Mesenchymal stem cell (in vitro differentiated cells and primary cell): ENCODE measurements around the gene UBR3.
"Not testable (repeated sequence)": the region's sequence is repeated elsewhere in the genome, so short reads cannot be mapped to it uniquely, and the experiment has no call there.

ENCODE experiments used
- DNase-seq: peaks from one replicate; pipeline ENCODE4 v3.0.0-alpha.2; 2013
- H2AFZ ChIP-seq: one replicate; pipeline ENCODE4 v1.6.1; 2013; ENCODE audit warnings: low read depth, mild to moderate bottlenecking, control low read depth, inconsistent platforms, low read length, moderate library complexity
- H2AK5ac ChIP-seq: 2 replicates; pipeline ENCODE4 v1.6.1; 2013; ENCODE audit warnings: low read length, moderate library complexity, mild to moderate bottlenecking, inconsistent platforms; ENCODE audit not compliant: severe bottlenecking
- H2BK120ac ChIP-seq: one replicate; pipeline ENCODE4 v1.6.1; 2013; ENCODE audit warnings: low read depth, mild to moderate bottlenecking, inconsistent platforms, low read length, moderate library complexity
- H2BK12ac ChIP-seq, 2 experiments: one replicate each; pipeline ENCODE4 v1.6.1; 2013; ENCODE audit warnings: inconsistent platforms in 2 of 2, low read length in 2 of 2, mild to moderate bottlenecking in 2 of 2, moderate library complexity in 2 of 2, control low read depth in 1 of 2
- H2BK15ac ChIP-seq: one replicate; pipeline ENCODE4 v1.6.1; 2013; ENCODE audit warnings: mild to moderate bottlenecking, low read depth, inconsistent platforms; ENCODE audit not compliant: poor library complexity, severe bottlenecking
- H2BK5ac ChIP-seq: 2 replicates; pipeline ENCODE4 v1.6.1; 2013; ENCODE audit warnings: low read depth, mild to moderate bottlenecking, low read length, control low read depth, inconsistent platforms; ENCODE audit not compliant: poor library complexity, severe bottlenecking
- H3K14ac ChIP-seq, 2 experiments: one replicate each; pipeline ENCODE4 v1.6.1; 2013; ENCODE audit warnings: inconsistent platforms in 2 of 2, low read length in 2 of 2, control low read depth in 1 of 2, mild to moderate bottlenecking in 1 of 2, moderate library complexity in 1 of 2
- H3K18ac ChIP-seq, 2 experiments: one replicate each; pipeline ENCODE4 v1.6.1; 2013; ENCODE audit warnings: inconsistent platforms in 2 of 2, low read length in 2 of 2, control low read depth in 1 of 2, low read depth in 1 of 2, mild to moderate bottlenecking in 1 of 2
- H3K23ac ChIP-seq, 2 experiments: one replicate each; pipeline ENCODE4 v1.6.1; 2013; ENCODE audit warnings: inconsistent platforms in 2 of 2, low read length in 2 of 2, mild to moderate bottlenecking in 2 of 2, moderate library complexity in 2 of 2, control low read depth in 1 of 2
- H3K27ac ChIP-seq: 2 replicates; pipeline ENCODE4 v1.5.1; 2013; ENCODE audit warnings: mild to moderate bottlenecking, moderate library complexity, low read length, control low read depth, inconsistent platforms; ENCODE audit not compliant: poor library complexity, severe bottlenecking
- H3K27me3 ChIP-seq, 2 experiments: 2 replicates each; pipeline versions ENCODE4 v1.6.1 to v1.7.0; 2013; ENCODE audit warnings: low read length in 2 of 2, mild to moderate bottlenecking in 2 of 2, moderate library complexity in 2 of 2, control low read depth in 1 of 2, inconsistent platforms in 1 of 2; ENCODE audit not compliant: control insufficient read depth in 1 of 2, insufficient read depth in 1 of 2
- H3K36me3 ChIP-seq, 2 experiments: 2 replicates each; pipeline versions ENCODE4 v1.6.1 to v1.7.0; 2013; ENCODE audit warnings: low read length in 2 of 2, control low read depth in 1 of 2, inconsistent platforms in 1 of 2, low read depth in 1 of 2, mild to moderate bottlenecking in 1 of 2; ENCODE audit not compliant: insufficient read depth in 2 of 2, control insufficient read depth in 1 of 2
- H3K4ac ChIP-seq, 2 experiments: one replicate each; pipeline ENCODE4 v1.6.1; 2013; ENCODE audit warnings: inconsistent platforms in 2 of 2, low read length in 2 of 2, mild to moderate bottlenecking in 2 of 2, moderate library complexity in 2 of 2, control low read depth in 1 of 2, low read depth in 1 of 2
- H3K4me1 ChIP-seq: 2 replicates; pipeline ENCODE4 v1.6.1; 2013; ENCODE audit warnings: low read depth, low read length, control low read depth; ENCODE audit not compliant: control insufficient read depth, insufficient read depth
- H3K4me2 ChIP-seq: 2 replicates; pipeline ENCODE4 v1.6.1; 2013; ENCODE audit warnings: low read length, mild to moderate bottlenecking, inconsistent platforms; ENCODE audit not compliant: poor library complexity, severe bottlenecking
- H3K4me3 ChIP-seq, 2 experiments: 2 replicates each; pipeline versions ENCODE4 v1.5.1 to v1.7.0; 2013; ENCODE audit warnings: low read length in 2 of 2, mild to moderate bottlenecking in 2 of 2, control low read depth in 1 of 2, low read depth in 1 of 2; ENCODE audit not compliant: insufficient read depth in 1 of 2
- H3K79me1 ChIP-seq: replicated peaks from 2 replicates; pipeline ENCODE4 v1.6.1; 2013; ENCODE audit warnings: mild to moderate bottlenecking, control low read depth, low read length, inconsistent platforms; ENCODE audit not compliant: poor library complexity, severe bottlenecking
- H3K9ac ChIP-seq: 2 replicates; pipeline ENCODE4 v1.7.0; 2013; ENCODE audit warnings: mild to moderate bottlenecking, low read length, moderate library complexity
- H3K9me3 ChIP-seq: 2 replicates; pipeline ENCODE4 v1.7.0; 2013; ENCODE audit warnings: mild to moderate bottlenecking, low read length; ENCODE audit not compliant: control insufficient read depth
- H4K8ac ChIP-seq: one replicate; pipeline ENCODE4 v1.6.1; 2013; ENCODE audit warnings: inconsistent platforms, mild to moderate bottlenecking, low read length, moderate library complexity
- H4K91ac ChIP-seq: one replicate; pipeline ENCODE4 v1.6.1; 2013; ENCODE audit warnings: mild to moderate bottlenecking, low read length, inconsistent platforms
- WGBS: methylation state at CpG from one replicate; pipeline ENCODE4 v1.1.7; 2013; ENCODE audit warnings: mixed read lengths; 5-methylcytosine and 5-hydroxymethylcytosine counted together

Gene UBR3

GRCh38 chr2:169860149-169860548 is 32.9 kb downstream of the UBR3 start:
- Histone ChIP-seq H2BK15ac (no peak overlapping the region), H3K14ac (no peak overlapping the region), H3K18ac (no peak overlapping the region), H3K4me1 (no peaks in the 10 kb centered on the region), H3K27ac (no peak overlapping the region), H3K9me3 (no peaks in the 10 kb centered on the region), H3K9ac (no peak overlapping the region), H2BK5ac (no peak overlapping the region), H3K4me2 (no peak overlapping the region), H3K27me3 (no peaks in the 10 kb centered on the region), H2AK5ac (no peak overlapping the region), H2AFZ (no peak overlapping the region), H3K4me3 (no peak overlapping the region), H3K36me3 (no peaks in the 10 kb centered on the region), H4K91ac (no peak overlapping the region), H2BK12ac (no peak overlapping the region), H4K8ac (no peak overlapping the region), H3K4ac (no peak overlapping the region), H3K79me1 (peaks cover 15% of the 10 kb centered on the region), H2BK120ac (no peak overlapping the region), H3K23ac (no peak overlapping the region)
- WGBS = 94% methylated on average over 4 of the region's 4 CpGs
- DNase-seq = no peak

DNA sequence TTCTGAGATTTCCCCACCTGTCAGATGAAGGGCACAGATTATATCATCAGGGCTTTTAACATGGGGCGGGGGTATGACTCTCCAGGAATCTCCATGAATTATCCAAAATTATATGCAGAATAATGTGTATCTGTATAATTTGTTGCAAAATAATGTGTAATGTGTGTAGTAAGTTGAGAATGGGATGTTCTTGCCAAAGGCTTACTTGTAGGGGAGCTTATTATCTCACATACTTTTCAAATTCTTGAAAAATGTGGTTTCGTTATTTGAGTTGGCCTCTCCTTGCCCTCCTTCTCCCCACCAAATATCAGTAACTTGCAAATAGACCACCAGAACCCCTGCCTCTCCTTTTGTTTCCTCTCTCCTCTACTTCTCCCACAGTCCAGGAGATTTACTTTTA is 35.6 kb downstream of the UBR3 start:
- Histone ChIP-seq H3K23ac (no peak overlapping the region), H3K4me2 (no peak overlapping the region), H2AFZ (no peak overlapping the region), H3K79me1 (peaks cover 13% of the 10 kb centered on the region), H2BK12ac (no peak overlapping the region), H3K36me3 (no peaks in the 10 kb centered on the region), H2BK120ac (no peak overlapping the region), H3K14ac (no peak overlapping the region), H3K4ac (no peak overlapping the region), H2AK5ac (no peak overlapping the region), H2BK5ac (no peak overlapping the region), H3K27ac (no peak overlapping the region), H4K8ac (no peak overlapping the region), H3K4me3 (no peak overlapping the region), H4K91ac (no peak overlapping the region), H3K9ac (no peak overlapping the region), H3K4me1 (no peaks in the 10 kb centered on the region), H3K18ac (no peak overlapping the region), H3K27me3 (no peaks in the 10 kb centered on the region), H3K9me3 (no peaks in the 10 kb centered on the region), H2BK15ac (no peak overlapping the region)
- WGBS = 100% methylated on average over 2 of the region's 2 CpGs
- DNase-seq = no peak

- no peak overlapping the region for H2BK12ac ChIP-seq
- WGBS = 90% methylated on average over 2 of the region's 2 CpGs
- H2BK5ac ChIP-seq = no peak overlapping the region
- H2AFZ ChIP-seq = no peak overlapping the region
- H2BK15ac ChIP-seq = no peak overlapping the region
- H3K9ac ChIP-seq = no peak overlapping the region
- peaks cover 16% of the 10 kb centered on the region for H3K79me1 ChIP-seq
- H3K4me3 ChIP-seq = no peak overlapping the region
- H3K27ac ChIP-seq = no peak overlapping the region
- H4K8ac ChIP-seq = no peak overlapping the region
- no peak overlapping the region for H3K4ac ChIP-seq
- no peaks in the 10 kb centered on the region for H3K4me1 ChIP-seq
- no peak overlapping the region for H3K18ac ChIP-seq
- no peak overlapping the region for H3K4me2 ChIP-seq
- H2AK5ac ChIP-seq = no peak overlapping the region
- no peaks in the 10 kb centered on the region for H3K9me3 ChIP-seq
- H3K36me3 ChIP-seq = no peaks in the 10 kb centered on the region
- DNase-seq = no peak
- no peaks in the 10 kb centered on the region for H3K27me3 ChIP-seq
- no peak overlapping the region for H4K91ac ChIP-seq
- no peak overlapping the region for H3K14ac ChIP-seq
- no peak overlapping the region for H3K23ac ChIP-seq
- no peak overlapping the region for H2BK120ac ChIP-seq
These were observed 38.2 kb downstream of the UBR3 start for GRCh38 chr2:169865492-169865891.

GRCh38 chr2:169866230-169866629 is 39.0 kb downstream of the UBR3 start:
- not testable (repeated sequence) for H2BK120ac ChIP-seq, H3K4ac ChIP-seq, H3K27me3 ChIP-seq, H3K18ac ChIP-seq, DNase-seq, H2BK12ac ChIP-seq, H3K23ac ChIP-seq, H3K36me3 ChIP-seq, H3K4me3 ChIP-seq, H3K4me2 ChIP-seq, H3K9me3 ChIP-seq, H4K91ac ChIP-seq, H4K8ac ChIP-seq, H2AFZ ChIP-seq, H2BK5ac ChIP-seq, H2BK15ac ChIP-seq, H3K14ac ChIP-seq, H3K9ac ChIP-seq, H3K4me1 ChIP-seq, H3K27ac ChIP-seq, H2AK5ac ChIP-seq
- WGBS = 93% methylated on average over 3 of the region's 6 CpGs
- H3K79me1 ChIP-seq = peaks cover 15% of the 10 kb centered on the region
